Stimulated activated CD4-positive, alpha-beta T cell treated with anti-CD3 and anti-CD28 coated beads, Interleukin-2, amount 100 ng/mL, for 48 hours (primary cell): ENCODE results near the gene EPS8L2.

Experiments
- DNase-seq, 2 donors: peaks; one replicate each; pipeline ENCODE4 v3.0.0-alpha.2; 2020

Gene EPS8L2

DNA sequence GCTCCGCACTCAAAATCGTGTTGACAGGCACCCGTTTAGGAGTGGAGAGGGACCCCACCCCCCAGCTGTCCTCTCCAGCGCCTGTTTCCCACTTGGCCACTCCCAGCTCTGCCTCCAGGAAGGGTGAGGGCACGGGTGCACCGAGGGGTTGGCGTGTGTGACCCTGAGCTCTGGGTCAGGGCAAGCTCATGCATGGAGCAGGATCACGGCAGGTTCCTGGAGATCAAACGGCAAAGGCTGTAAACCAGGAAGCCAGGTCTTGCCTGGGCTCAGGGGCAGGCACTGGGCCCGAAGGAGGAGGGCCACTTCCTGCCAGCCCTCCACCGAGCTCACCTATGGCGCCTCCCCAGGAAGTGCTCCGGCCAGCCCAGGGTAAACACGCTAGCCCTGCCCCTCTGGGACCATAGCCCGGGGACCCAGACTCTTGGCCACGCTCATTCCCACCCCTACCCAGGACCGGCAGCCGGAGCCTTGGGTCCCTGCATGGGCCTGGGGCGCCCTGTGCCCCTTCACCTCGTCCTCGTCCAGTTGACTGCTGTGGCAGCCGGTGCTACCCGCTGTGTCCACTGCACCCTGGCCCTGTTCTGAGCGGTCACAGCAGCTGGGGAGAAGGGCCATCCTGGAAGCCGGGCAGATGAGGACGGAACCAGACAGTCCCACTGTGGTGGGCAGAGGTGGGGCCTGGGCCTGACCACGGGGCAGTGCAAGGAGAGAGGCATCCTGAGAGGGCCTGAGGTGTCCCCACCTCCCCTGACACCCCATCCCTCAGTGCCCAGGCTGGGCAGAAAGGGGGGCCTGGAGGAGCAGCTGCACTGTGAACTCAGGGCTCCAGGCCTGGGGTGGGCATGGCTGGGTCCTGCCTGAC is 1.0 kb upstream of the EPS8L2 start:
- DNase-seq = no peak

DNA sequence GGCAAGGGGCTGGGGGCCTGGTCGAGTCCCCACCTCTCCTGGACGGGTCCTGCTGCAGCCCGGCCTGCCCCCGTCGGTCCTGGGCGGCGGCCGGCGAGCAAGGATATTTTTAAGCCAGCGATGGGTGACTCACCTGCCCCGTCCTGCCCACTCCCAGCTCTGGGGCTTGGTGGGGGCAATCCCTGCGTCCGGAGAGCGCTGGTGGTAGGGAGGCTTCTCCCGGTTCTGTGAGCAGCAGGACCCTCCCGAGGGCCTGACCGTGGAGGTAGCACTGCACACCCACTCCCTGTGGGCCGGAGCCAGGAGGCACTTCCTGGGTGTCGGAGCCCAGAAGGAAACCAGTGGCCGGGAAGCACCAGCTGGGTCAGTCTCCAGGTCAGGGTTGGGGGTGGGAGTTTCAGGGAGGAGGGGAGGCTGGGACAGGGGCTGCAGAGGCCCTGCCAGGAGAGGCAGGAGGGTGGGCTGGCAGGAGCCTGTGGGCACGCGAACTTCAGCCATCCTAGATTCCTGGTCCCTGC is 467 bp downstream of the EPS8L2 start:
- no peak for DNase-seq

DNA sequence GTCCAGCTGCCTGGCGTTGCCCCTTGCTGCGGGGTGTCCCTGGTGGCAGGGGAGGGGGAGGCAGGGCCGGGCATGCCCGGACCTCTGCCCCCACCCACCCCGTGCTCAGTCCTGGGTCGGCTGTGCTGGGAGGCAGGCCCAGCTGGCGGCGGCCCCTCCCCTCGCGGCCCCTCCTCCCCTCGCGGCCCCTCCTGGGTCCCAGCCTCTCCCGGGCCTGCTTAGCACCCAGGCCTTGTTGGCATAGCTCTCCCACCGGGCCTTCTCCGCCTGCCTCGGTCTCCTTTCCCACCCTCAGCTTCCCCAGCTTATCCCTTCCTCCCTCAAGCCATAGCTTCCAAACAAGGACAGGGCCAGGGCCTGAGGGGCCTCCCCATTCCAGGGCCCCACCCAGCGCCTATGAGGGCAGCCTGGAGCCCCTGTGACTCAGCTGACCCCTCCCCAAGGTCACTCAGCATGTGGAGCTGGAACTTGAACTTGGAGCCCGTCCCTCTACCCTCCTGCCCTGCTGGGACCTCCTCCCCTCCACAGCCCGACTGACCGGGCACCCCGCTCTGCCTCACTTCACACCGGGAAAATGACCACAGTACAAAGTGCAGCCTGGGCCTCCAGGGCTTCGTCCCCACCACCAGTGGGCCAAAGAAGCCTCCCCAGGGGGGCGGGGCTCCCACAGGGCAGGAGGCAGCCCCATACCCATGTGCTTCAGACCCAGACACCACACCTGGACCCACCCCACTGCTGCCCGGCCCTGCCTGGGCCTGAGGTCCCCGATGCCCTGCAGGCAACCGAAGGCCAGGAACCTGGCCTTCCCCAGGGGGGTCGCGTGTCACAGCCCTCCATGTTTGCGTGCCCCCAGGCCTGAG is 1.2 kb downstream of the EPS8L2 start:
- DNase-seq = no peak

DNA sequence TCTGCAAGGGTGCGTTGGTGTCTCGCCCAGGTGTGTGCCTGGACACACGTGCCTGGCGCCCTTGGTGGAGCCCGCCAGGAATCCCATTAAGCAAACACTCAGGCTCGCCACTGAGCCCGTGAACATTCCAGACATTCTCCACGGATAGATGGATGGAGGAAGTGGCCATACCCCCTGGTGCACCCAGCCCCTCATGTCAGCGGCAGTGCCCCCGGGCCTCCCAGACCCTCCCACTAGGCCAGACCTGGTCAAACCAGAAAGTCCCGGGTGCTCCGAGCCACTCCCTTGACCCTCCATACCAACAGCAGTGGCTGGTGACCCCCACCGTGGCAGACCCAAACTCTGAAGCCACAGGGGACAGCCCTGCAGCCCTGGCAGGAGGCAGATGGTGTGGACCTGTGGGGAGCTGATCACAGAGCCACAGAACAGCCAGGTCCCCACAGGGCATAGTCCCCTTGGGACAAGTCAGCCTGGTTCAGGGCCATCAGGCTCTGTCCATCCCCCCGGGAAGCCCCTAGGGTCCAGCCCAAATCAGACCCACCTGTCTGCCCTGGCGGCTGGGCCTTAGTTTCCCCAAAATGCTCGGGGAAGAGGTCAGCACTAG is 1.9 kb downstream of the EPS8L2 start:
- no peak for DNase-seq

DNA sequence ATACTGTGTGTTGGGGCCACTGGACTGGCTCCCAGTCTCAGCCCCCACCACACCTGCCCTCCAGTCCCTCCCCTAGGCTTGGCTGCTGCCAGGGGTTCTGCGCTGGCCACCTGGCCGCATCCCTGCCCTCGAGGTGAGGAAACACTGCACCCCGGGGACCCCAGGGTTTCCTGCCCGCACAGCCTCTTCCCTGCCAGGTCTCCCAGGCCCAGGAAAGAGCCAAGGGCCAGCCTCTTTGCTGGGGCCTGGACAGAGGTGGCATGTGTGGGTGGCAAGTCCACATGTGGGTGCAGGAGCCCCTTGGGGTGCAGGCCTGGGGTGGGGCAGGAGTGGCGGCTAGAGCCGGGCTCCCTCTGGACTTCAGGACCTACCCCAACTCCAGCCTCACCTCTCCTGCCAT is 2.5 kb downstream of the EPS8L2 start:
- no peak for DNase-seq

DNA sequence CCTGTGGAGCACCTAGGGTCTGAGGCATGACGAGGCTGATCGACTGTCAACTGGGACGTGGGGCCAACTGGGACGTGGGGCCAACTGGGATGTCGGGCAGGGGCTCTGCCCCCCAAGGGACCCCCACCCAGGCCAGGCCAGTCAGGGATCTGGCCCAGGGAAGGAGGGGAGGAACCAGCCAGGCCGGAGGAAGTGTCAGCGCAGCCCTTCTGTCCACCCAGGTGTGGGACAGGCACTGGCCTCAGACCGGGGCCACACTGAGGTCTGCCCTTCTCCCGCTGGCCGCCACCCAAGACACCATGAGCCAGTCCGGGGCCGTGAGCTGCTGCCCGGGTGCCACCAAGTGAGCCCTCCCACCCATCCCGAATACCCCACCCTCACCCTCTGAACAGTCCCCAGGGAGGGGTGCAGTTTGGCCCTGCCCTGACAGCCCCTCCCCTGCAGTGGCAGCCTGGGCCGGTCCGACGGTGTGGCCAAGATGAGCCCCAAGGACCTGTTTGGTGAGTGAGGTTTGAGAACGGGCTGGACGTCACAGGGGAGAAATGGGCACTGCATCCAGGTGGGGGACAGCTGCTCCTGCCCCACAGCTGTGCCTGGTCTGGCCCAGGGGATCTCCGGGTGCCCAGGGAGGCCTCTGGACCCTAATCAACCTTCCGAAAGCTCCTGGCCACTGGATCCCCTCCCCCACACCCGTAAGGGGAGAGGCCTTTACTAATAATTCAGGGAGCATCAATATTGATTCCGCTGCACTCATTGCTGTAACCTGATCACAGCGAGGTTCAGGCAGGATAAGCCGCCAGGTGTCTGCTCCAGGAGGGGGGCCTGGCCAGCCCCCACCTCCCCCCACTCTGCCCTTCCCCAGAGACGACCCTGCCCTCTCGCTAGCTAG is 3.3 kb downstream of the EPS8L2 start:
- no peak for DNase-seq

DNA sequence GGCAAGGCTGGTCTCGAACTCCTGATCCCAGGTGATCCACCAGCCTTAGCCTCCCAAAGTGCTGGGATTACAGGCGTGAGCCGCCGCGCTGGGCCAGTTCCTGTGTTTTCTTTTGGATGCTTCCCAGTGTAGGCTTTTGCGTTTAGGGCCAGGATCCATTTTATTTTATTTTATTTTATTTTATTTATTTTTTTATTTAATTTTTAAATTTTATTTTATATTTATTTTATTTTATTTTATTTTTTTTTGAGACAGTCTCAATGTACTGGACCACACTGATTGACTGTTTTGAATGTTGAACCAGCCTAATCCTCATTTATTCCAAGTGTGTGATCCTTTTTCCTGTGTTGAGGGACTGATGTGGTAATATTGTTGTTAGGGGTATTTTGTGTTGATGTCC is 8.4 kb downstream of the EPS8L2 start:
- no peak for DNase-seq

DNA sequence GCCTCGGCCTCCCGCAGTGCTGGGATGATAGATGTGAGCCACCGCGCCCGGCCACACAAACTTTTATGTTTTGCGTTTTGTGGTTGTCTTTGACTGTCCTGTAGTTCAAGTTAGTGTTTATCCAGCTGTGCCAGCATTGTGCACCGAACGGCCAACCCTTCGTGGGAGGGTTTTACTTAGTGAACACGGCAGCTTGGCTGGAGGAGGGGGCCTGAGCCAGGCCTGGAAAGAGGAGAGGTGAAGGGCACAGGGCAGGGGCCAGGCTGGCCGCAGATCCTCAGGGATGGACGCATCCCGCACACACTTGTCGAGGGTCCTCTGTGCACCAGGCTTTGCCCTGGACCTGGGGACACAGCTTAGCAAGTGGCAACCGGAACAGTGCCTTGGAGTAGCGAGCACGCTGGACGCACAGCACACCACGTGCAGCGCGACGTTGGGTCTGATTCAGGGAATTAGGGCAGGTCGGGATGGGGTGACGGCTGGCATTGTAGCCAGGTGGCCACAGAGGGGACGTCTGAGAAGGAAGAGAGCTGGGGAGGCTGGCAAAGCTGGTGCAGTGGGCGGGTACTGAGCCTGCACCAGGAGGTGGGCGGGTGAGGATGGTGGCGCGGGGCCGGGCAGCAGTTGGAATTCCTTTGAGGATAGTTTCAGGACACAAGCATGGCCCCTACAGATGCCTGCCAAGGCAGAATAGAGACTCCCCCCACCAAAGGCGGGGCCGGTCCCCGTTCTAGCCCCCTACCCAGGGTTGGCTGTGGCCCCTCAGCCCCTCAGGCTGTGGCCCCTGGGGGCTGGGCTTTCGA is 13.4 kb downstream of the EPS8L2 start:
- DNase-seq = no peak

DNA sequence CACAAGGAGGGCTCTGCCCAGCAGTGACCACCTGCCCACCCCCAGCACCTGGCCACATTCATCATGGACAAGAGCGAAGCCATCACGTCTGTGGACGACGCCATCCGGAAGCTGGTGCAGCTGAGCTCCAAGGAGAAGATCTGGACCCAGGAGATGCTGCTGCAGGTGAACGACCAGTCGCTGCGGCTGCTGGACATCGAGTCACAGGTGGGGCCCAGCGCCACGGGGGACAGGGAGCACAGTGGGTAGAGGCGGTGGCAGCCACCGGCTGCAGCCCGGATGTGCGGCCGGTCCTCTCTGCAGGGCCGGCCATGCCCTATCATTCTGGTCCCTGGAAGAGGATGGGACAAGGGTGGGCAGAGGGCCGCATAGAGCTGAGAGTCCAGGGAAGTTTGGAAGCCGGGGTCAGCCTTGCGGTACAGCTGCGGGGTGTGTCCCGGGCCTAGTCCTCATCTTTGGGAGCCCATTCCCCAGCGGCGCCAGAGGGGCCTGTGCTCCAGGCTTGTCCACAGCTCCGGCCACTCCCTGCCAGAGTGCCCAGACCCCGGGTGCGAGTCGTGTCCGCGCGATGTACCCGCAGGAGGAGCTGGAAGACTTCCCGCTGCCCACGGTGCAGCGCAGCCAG is 14.1 kb downstream of the EPS8L2 start:
- DNase-seq = no peak

DNA sequence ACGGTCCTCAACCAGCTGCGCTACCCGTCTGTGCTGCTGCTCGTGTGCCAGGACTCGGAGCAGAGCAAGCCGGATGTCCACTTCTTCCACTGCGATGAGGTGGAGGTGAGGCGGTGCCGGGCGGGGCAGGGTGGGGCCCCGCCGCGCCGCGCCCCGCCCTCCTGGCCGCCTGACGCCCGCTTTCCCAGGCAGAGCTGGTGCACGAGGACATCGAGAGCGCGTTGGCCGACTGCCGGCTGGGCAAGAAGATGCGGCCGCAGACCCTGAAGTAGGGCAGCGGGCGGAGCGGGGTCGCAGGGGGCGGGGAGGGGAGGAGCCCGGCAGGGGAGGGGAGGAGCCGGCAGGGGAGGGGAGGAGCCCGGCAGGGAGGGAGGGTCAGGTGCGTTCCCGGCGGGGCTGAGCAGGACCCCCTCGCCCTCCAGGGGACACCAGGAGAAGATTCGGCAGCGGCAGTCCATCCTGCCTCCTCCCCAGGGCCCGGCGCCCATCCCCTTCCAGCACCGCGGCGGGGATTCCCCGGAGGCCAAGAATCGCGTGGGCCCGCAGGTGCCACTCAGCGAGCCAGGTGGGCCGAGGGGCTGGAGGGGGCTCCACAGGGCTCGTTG is 14.7 kb downstream of the EPS8L2 start:
- DNase-seq = peak; percentile 50 to 65

DNA sequence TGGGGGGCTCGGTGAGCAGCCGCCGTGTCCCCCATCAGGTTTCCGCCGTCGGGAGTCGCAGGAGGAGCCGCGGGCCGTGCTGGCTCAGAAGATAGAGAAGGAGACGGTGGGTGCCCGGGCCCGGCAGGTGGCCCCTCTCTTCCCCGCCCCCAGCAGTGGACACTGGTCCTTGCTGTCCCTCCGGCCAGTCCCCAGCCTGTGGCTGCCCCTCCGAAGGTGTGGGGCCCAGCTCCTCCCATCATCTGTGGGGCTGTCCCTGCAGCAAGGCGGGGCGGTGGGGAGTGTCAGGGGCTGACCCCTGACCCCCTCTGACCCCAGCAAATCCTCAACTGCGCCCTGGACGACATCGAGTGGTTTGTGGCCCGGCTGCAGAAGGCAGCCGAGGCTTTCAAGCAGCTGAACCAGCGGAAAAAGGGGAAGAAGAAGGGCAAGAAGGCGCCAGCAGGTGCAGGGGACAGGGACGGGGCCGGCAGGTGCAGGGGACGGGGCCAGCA is 15.3 kb downstream of the EPS8L2 start:
- DNase-seq = no peak

DNA sequence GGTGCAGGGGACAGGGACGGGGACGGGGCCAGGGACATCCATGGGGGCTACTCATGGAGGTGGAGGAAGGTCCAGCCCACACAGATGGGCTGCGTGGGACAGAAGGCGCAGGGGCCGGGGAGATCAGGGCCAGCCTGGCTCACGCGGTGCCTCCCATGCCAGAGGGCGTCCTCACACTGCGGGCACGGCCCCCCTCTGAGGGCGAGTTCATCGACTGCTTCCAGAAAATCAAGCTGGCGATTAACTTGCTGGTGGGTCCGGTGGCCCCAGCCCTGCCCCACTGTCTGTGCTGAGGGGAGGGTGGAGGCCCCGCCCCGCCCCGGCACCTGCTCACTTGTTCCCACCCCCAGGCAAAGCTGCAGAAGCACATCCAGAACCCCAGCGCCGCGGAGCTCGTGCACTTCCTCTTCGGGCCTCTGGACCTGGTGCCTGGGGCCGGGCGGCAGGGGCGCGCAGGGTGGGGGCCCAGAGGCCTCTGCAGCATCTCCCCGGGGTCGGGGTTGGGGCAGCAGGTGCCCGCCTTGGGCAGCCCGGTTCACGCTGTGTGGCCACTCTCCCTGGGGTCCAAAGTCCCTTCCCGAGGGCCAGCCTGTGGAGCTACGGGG is 15.8 kb downstream of the EPS8L2 start:
- no peak for DNase-seq

DNA sequence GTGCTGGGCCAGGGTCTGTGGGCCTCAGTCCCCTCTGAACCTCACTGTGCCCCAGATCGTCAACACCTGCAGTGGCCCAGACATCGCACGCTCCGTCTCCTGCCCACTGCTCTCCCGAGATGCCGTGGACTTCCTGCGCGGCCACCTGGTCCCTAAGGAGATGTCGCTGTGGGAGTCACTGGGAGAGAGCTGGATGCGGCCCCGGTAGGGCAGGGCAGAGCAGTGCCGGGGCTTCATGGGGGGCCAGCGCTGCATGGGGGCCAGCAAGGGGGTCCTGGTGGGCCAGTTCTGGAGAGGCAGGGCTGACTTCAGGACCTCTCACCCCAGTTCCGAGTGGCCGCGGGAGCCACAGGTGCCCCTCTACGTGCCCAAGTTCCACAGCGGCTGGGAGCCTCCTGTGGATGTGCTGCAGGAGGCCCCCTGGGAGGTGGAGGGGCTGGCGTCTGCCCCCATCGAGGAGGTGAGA is 16.3 kb downstream of the EPS8L2 start:
- DNase-seq = no peak

DNA sequence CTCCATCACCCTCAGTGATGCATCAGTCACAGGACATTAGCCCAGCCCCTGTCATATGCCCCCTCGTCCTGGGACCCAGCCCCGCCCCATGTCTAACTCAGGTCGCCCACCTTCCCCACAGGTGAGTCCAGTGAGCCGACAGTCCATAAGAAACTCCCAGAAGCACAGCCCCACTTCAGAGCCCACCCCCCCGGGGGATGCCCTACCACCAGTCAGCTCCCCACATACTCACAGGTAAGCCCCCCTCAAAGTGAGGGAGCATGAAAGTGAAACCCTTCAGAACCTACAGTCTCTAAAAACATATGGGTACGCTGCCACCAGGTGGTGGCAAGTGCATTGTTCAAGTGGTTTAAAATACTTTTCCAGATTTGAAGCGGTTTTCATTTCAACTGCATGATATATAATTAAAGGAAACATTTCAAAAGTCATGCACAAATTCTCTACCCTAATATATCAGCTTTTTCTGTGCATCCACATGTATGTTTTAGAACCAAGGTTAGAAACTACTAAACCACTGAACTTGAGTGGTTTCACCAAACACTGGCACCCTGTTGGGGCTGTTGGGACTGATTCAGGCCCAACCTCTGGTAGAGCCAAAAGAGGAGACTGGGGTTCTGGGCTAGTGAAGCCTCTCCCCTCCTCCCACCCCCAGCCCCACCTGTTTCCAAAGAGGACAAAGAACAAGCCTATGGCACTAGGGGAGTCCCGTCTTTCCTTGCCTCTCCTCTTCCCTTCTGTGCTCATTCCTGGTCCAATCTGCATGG is 17.3 kb downstream of the EPS8L2 start:
- DNase-seq = no peak

DNA sequence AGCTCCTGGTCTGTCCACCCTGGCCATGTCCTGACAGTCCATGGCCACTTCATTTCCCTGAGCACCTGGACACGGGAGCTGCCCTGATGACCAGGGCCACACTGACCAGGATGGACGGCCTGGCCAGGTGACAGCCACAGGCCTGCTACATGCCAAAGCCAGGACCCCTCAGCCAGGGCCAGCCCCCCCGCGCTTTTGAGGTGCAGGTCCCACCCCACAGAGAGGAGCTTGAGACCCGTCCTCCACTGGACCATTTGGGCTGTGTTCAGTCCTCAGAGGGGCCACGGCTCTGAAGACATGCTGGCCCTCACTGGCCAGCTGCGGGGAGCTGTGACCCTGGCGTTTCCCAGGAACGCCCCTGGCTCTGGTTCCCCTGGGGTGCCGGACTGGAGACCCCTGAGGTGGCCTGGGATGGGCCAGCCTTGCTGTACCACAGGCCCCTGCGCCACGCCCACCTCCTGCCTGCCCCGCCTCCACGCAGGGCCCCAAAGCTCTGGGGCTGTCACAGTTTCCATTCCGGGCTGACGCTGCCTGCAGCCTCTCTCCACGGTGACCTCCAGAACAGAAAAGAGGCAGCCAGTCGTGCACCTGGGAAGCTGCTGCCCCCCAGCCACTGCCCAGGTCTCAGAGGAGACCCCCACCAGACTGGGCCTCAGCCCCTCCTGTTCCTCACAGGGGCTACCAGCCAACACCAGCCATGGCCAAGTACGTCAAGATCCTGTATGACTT is 18.2 kb downstream of the EPS8L2 start:
- DNase-seq = no peak

DNA sequence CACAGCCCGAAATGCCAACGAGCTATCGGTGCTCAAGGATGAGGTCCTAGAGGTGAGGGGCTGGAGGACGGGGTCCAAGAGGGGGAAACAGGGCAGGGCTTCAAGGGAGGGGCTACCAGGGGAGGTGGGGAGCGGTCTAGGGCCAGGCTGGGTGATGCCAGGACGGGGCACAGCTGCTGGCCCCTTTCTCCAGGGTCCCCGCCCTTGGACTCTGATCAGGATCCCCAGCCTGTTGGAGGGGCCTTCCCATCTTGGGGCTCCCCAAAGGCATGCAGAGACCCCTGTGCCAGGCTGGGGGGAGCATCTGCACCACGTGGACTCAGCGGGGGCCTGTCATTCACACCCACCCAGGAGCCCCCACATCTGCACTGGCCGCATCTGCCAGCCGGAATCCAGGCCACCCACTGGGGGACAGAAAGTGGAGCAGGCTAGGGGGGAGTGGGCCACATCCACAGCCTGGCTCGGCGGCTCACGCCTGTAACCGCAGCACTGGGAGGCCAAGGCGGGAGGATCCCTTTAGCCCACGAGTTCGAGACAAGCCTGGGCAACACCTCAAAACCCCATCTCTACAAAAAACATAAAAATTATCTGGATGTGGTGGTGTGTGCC is 18.9 kb downstream of the EPS8L2 start:
- DNase-seq = no peak

DNA sequence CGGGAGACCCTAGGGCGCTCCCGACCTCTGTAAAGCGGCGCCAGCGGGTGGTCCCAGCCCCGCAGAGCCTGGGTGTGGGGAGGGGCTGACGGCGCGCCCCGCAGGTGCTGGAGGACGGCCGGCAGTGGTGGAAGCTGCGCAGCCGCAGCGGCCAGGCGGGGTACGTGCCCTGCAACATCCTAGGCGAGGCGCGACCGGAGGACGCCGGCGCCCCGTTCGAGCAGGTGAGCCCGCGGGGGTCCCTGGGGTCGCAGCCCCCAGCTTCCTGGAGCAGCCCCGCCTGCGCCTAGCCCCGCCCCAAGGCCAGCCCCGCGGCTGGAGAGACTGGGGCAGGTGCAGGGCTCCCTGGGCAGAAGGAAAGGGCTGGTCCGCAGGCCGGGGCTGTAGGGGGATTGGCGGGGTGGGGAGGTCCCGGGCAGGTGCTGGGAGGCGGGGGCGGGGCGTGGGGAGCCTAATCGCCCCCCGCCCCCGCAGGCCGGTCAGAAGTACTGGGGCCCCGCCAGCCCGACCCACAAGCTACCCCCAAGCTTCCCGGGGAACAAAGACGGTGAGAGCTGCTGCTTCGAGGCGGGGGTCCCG is 19.7 kb downstream of the EPS8L2 start:
- DNase-seq = no peak
